B cell (primary cell): ENCODE data around the gene CORO2B. TPM values are rescaled to one million over a fixed set of nuclear protein-coding genes. Genes with fewer than 3 reads are reported as not detected.

Source experiments
- ATAC-seq: fragments of 200-7000 bp; cut with Tn5 transposase; one replicate; pipeline ENCODE4 v1.10.0; 2021; ENCODE audit warnings: low read depth, mild to moderate bottlenecking, moderate number of reproducible peaks, moderate library complexity
- CTCF ChIA-PET: fragments of 350-600 bp; sonication (Branson Sonifier 250); formaldehyde crosslinking; loops from one replicate; lab custom pipeline; 2021; ENCODE audit warnings: antibody characterized with exemption, inconsistent platforms; lab: Charles Lee
- POLR2A ChIA-PET: fragments of 350-600 bp; sonication (Branson Sonifier 250); formaldehyde crosslinking; loops from one replicate; lab custom pipeline; 2021; ENCODE audit warnings: antibody characterized with exemption; lab: Charles Lee
- DNase-seq: peaks from one replicate; pipeline ENCODE4 v3.0.0; 2013
- H2AFZ ChIP-seq: 2 replicates; pipeline ENCODE4 v1.6.1; 2012; ENCODE audit warnings: mild to moderate bottlenecking, low read depth, low read length; ENCODE audit not compliant: insufficient read depth, poor library complexity, severe bottlenecking
- H3K27ac ChIP-seq, 2 donors: 1 replicate in 1 of 2; 2 replicates in 1 of 2; pipeline ENCODE4 v1.5.1; 2012 to 2013; ENCODE audit warnings: low read length in 2 of 2, mild to moderate bottlenecking in 2 of 2, moderate library complexity in 1 of 2
- H3K27me3 ChIP-seq, 4 experiments: fragments of 200-600 bp in 1 of 4; sonication (generic) in 1 of 4; replicated peaks in 1 of 4; 1 replicate in 2 of 4; 2 replicates in 2 of 4; pipeline versions ENCODE4 v1.6.1 to v1.7.0; 2013 to 2016; ENCODE audit warnings: low read length in 3 of 4, mild to moderate bottlenecking in 2 of 4, mixed read lengths in 1 of 4, moderate library complexity in 1 of 4; ENCODE audit not compliant: insufficient read depth in 4 of 4, control insufficient read depth in 3 of 4; ENCODE audit errors: control extremely low read depth in 1 of 4
- H3K36me3 ChIP-seq, 2 experiments: replicated peaks in 1 of 2; 1 replicate in 1 of 2; 2 replicates in 1 of 2; pipeline versions ENCODE4 v1.6.1 to v1.7.1; 2013; ENCODE audit warnings: low read length in 1 of 2; ENCODE audit not compliant: insufficient read depth in 2 of 2, control insufficient read depth in 1 of 2; ENCODE audit errors: control extremely low read depth in 1 of 2, extremely low read depth in 1 of 2
- H3K4me1 ChIP-seq, 2 donors: fragments of 200-600 bp in 1 of 2; sonication (generic) in 1 of 2; 1 replicate in 1 of 2; 2 replicates in 1 of 2; pipeline versions ENCODE4 v1.5.1 to v1.6.1; 2013 to 2017; ENCODE audit warnings: low read length in 2 of 2; ENCODE audit not compliant: control insufficient read depth in 2 of 2, insufficient read depth in 2 of 2
- H3K4me2 ChIP-seq: replicated peaks from 2 replicates; pipeline ENCODE3; 2012; ENCODE audit warnings: mild to moderate bottlenecking, low read depth, low read length; ENCODE audit not compliant: poor library complexity, severe bottlenecking
- H3K4me3 ChIP-seq, 5 experiments: fragments of 200-600 bp in 1 of 5; sonication (generic) in 1 of 5; 1 replicate in 3 of 5; 2 replicates in 2 of 5; pipeline versions ENCODE4 v1.5.1 to v1.7.0; 2011 to 2016; ENCODE audit warnings: low read length in 4 of 5, mild to moderate bottlenecking in 4 of 5, low read depth in 2 of 5, control low read depth in 1 of 5, moderate library complexity in 1 of 5; ENCODE audit not compliant: insufficient read depth in 1 of 5; ENCODE audit errors: control extremely low read depth in 1 of 5, extremely low read depth in 1 of 5
- H3K79me2 ChIP-seq: fragments of 200-600 bp; sonication (generic); one replicate; pipeline ENCODE4 v1.6.0; 2016; ENCODE audit warnings: low read length; ENCODE audit not compliant: control insufficient read depth, insufficient read depth
- H3K9ac ChIP-seq: fragments of 200-600 bp; sonication (generic); 2 replicates; pipeline ENCODE4 v1.6.1; 2017; ENCODE audit warnings: mild to moderate bottlenecking, low read length, moderate library complexity
- H3K9me3 ChIP-seq, 3 donors: one replicate each; pipeline versions ENCODE4 v1.6.1 to v1.7.1; 2013; ENCODE audit warnings: low read length in 2 of 3; ENCODE audit not compliant: control insufficient read depth in 2 of 3, insufficient read depth in 1 of 3; ENCODE audit errors: control extremely low read depth in 1 of 3
- H4K20me1 ChIP-seq: 2 replicates; pipeline ENCODE4 v1.6.0; 2012; ENCODE audit warnings: mild to moderate bottlenecking, low read length; ENCODE audit not compliant: insufficient read depth, control insufficient read depth, poor library complexity, severe bottlenecking
- H3K27ac Mint-ChIP-seq: one replicate; pipeline ENCODE4 v1.8.0; 2021; ENCODE audit warnings: mixed read lengths
- H3K27me3 Mint-ChIP-seq: one replicate; pipeline ENCODE4 v1.8.0; 2021; ENCODE audit warnings: mixed read lengths
- H3K4me1 Mint-ChIP-seq: one replicate; pipeline ENCODE4 v1.8.0; 2021; ENCODE audit warnings: mixed read lengths
- H3K4me3 Mint-ChIP-seq: one replicate; pipeline ENCODE4 v1.8.0; 2021; ENCODE audit warnings: mixed read lengths
- H3K9me3 Mint-ChIP-seq: one replicate; pipeline ENCODE4 v1.8.0; 2022; ENCODE audit warnings: mixed read lengths; ENCODE audit not compliant: insufficient read depth
- EZH2 ChIP-seq: IDR thresholded peaks from 2 replicates; pipeline ENCODE4 v1.6.1; 2012; ENCODE audit warnings: borderline replicate concordance, low read depth, mild to moderate bottlenecking, moderate library complexity, low read length; ENCODE audit not compliant: insufficient read depth, poor library complexity, severe bottlenecking
- WGBS: methylation state at CpG from one replicate; pipeline ENCODE4 v1.1.5; 2013; ENCODE audit warnings: missing lambda C conversion rate; ENCODE audit not compliant: insufficient coverage; 5-methylcytosine and 5-hydroxymethylcytosine counted together
- intact Hi-C: fragments of 100-400 bp; cut with micrococcal nuclease; formaldehyde crosslinking; loops from one replicate; pipeline ENCODE4 v1.10.0; 2022
- polyA plus RNA-seq: library from polyadenylated mRNA; depleted of rRNA; stranded (reverse); fragments of >200 nt; gene quantifications from 2 replicates; pipeline ENCODE4 v1.2.3, GENCODE V29; 2012
- total RNA-seq, 2 donors: library from RNA; stranded (reverse); fragments of 120-200 nt in 1 of 2; gene quantifications; 1 replicate in 1 of 2; 2 replicates in 1 of 2; pipeline versions ENCODE4 v1.2.3 to v1.2.4, GENCODE V29; 2013 to 2022
- TF ChIP-seq, protein P1 (sequence below): fragments of 200-600 bp; IDR thresholded peaks from one replicate; pipeline ENCODE4 v1.8.0; 2022; ENCODE audit warnings: antibody characterized with exemption, mild to moderate bottlenecking

The CORO2B gene
- total and polyA plus RNA-seq, 2 donors (not counting 1 experiment from before 2014, with no cell fraction given), result 9.5 to 11.3 TPM

DNA sequence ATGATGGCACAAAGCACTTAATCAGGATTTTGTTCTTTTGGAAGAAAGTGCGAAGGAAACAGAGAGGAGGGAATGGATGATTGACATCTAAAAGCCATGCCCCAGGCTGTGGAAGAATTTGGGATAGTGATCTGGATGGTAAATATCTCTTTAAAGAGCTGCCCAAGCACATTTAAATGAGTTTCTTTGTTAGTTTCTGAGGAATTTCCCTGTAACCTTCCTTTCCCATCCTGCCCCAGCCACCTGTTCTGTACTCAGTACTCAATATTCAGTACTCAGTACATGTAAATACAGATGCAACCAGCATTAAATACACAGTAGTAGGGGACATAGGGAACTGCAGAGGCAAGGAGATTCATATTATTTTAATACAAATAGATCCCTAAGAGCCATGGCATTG lies 7.8 kb upstream of the CORO2B start:
- H4K20me1 ChIP-seq, result no peaks in the 10 kb centered on the region
- POLR2A ChIA-PET, result no interaction called here

DNA sequence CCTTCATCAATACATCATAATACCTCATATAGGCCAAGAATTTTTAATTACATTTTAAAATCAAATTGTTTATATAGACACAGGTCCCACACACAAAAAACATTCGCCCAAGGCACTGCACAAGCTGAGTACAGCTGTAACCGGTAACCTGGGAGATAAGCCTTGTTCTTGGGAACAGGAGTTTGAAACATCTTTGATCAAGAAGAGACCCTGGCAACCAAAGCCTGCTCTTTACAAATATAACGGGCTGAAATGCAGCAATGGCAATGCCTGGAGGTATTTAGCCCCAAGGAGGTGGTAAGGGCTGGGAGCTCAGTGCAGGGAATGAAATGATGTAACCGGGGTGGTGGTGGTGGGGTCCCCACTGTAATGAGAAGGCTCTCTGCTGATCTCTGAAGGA lies 7.2 kb upstream of the CORO2B start:
- Histone ChIP-seq H4K20me1 (no peaks in the 10 kb centered on the region), H3K4me1 (peaks cover 12 to 20% of the 10 kb centered on the region in 2 donors), H3K9ac (no peak overlapping the region), H3K9me3 (no peaks in the 10 kb centered on the region), H3K27me3 (peaks cover 0 to 18% (median 2%) of the 10 kb centered on the region in 4 experiments), H2AFZ (no peak overlapping the region), H3K4me2 (no peak overlapping the region), H3K4me3 (no peak overlapping the region), H3K79me2 (peaks cover 5% of the 10 kb centered on the region), H3K36me3 (no peaks in the 10 kb centered on the region), H3K27ac (no peak overlapping the region)
- H3K4me1 Mint-ChIP-seq, result peaks cover 8% of the 10 kb centered on the region
- WGBS, result 100% methylated on average over 3 of the region's 4 CpGs
- intact Hi-C loops, result no loop called here
- H3K4me3 Mint-ChIP-seq, result no peak overlapping the region
- CTCF ChIA-PET, result interaction anchor here (0.9 to 5.2 kb wide), 5 partner anchors 9 to 211 kb away, joined by 3 to 23 read pairs (median 6); no protein-coding TSS in a partner anchor
- no peak for TF ChIP-seq EZH2
- TF ChIP-seq, protein P1, sequence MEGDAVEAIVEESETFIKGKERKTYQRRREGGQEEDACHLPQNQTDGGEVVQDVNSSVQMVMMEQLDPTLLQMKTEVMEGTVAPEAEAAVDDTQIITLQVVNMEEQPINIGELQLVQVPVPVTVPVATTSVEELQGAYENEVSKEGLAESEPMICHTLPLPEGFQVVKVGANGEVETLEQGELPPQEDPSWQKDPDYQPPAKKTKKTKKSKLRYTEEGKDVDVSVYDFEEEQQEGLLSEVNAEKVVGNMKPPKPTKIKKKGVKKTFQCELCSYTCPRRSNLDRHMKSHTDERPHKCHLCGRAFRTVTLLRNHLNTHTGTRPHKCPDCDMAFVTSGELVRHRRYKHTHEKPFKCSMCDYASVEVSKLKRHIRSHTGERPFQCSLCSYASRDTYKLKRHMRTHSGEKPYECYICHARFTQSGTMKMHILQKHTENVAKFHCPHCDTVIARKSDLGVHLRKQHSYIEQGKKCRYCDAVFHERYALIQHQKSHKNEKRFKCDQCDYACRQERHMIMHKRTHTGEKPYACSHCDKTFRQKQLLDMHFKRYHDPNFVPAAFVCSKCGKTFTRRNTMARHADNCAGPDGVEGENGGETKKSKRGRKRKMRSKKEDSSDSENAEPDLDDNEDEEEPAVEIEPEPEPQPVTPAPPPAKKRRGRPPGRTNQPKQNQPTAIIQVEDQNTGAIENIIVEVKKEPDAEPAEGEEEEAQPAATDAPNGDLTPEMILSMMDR, result no peak
- ATAC-seq (no peak), DNase-seq (no peak)
- H3K27me3 Mint-ChIP-seq, result peaks cover 54% of the 10 kb centered on the region
- POLR2A ChIA-PET, result no interaction called here
- H3K27ac Mint-ChIP-seq, result no peak overlapping the region
- no peaks in the 10 kb centered on the region for H3K9me3 Mint-ChIP-seq

More for the DNA sequence above, 7.8 kb upstream of the CORO2B start:
- H3K4me2 ChIP-seq, result no peak overlapping the region
- H3K36me3 ChIP-seq, result no peaks in the 10 kb centered on the region
- CTCF ChIA-PET, result interaction anchor here (0.9 to 5.2 kb wide), 4 partner anchors 11 to 212 kb away, joined by 3 to 23 read pairs (median 5); no protein-coding TSS in a partner anchor
- peaks cover 0 to 12% (median 2%) of the 10 kb centered on the region in 4 experiments for H3K27me3 ChIP-seq
- H3K9me3 ChIP-seq, result no peaks in the 10 kb centered on the region
- DNase-seq (no peak), ATAC-seq (no peak)
- intact Hi-C loops, result no loop called here
- H3K4me3 ChIP-seq, result no peak overlapping the region
- no peak overlapping the region for H3K27ac ChIP-seq
- peaks cover 49% of the 10 kb centered on the region for H3K27me3 Mint-ChIP-seq
- WGBS, result 83% methylated on average over 1 of the region's 1 CpG
- peaks cover 5% of the 10 kb centered on the region for H3K79me2 ChIP-seq
- TF ChIP-seq, protein P1, result no peak
- TF ChIP-seq EZH2, result no peak
- no peak overlapping the region for H3K27ac Mint-ChIP-seq
- H3K9ac ChIP-seq, result no peak overlapping the region
- H3K4me3 Mint-ChIP-seq, result no peak overlapping the region
- no peaks in the 10 kb centered on the region for H3K9me3 Mint-ChIP-seq
- H2AFZ ChIP-seq, result no peak overlapping the region
- H3K4me1 ChIP-seq, result peaks cover 12 to 20% of the 10 kb centered on the region in 2 donors
- H3K4me1 Mint-ChIP-seq, result peaks cover 8% of the 10 kb centered on the region
